Neural progenitor cell (in vitro differentiated cells): Measurements from ENCODE around the gene NOTCH2NLA. TPM values are rescaled to one million over a fixed set of nuclear protein-coding genes. Genes with fewer than 3 reads are reported as not detected.
"Not testable (repeated sequence)": the region's sequence is repeated elsewhere in the genome, so short reads cannot be mapped to it uniquely, and the experiment has no call there.

ENCODE experiments used
- DNase-seq: peaks from one replicate; pipeline ENCODE4 v3.0.0-alpha.2; 2016; ENCODE audit warnings: low spot score
- H2AFZ ChIP-seq: fragments of 200-600 bp; sonication (generic); replicated peaks from 2 replicates; pipeline ENCODE4 v1.6.1; 2016; ENCODE audit warnings: antibody characterized with exemption
- H3F3A ChIP-seq: fragments of 200-600 bp; sonication (generic); 2 replicates; pipeline ENCODE4 v1.6.1; 2016; ENCODE audit warnings: antibody characterized with exemption, low read depth
- H3K27ac ChIP-seq: fragments of 200-600 bp; sonication (generic); 2 replicates; pipeline ENCODE4 v1.5.1; 2016; ENCODE audit warnings: mild to moderate bottlenecking
- H3K27me3 ChIP-seq: fragments of 200-600 bp; sonication (generic); 2 replicates; pipeline ENCODE4 v1.6.1; 2016; ENCODE audit warnings: mild to moderate bottlenecking, moderate library complexity
- H3K36me3 ChIP-seq: fragments of 200-600 bp; sonication (generic); 2 replicates; pipeline ENCODE4 v1.5.1; 2016
- H3K4me1 ChIP-seq: fragments of 200-600 bp; sonication (generic); 2 replicates; pipeline ENCODE4 v1.6.1; 2016; ENCODE audit warnings: mixed run types
- H3K4me2 ChIP-seq: fragments of 200-600 bp; sonication (generic); 2 replicates; pipeline ENCODE4 v1.6.1; 2016
- H3K4me3 ChIP-seq: fragments of 200-600 bp; sonication (generic); 2 replicates; pipeline ENCODE4 v1.5.1; 2016
- H3K79me2 ChIP-seq: fragments of 200-600 bp; sonication (generic); 2 replicates; pipeline ENCODE4 v1.6.1; 2016; ENCODE audit warnings: low read depth
- H3K9ac ChIP-seq: fragments of 200-600 bp; sonication (generic); 2 replicates; pipeline ENCODE4 v1.6.1; 2016
- H3K9me3 ChIP-seq: fragments of 200-600 bp; sonication (generic); 2 replicates; pipeline ENCODE4 v1.5.1; 2016; ENCODE audit warnings: low read depth
- H4K20me1 ChIP-seq: fragments of 200-600 bp; sonication (generic); 2 replicates; pipeline ENCODE4 v1.6.1; 2016; ENCODE audit warnings: low read depth
- H3K27ac Mint-ChIP-seq: 3 replicates; pipeline ENCODE4 v1.8.0; 2021; ENCODE audit warnings: mixed read lengths
- H3K27me3 Mint-ChIP-seq: 2 replicates; pipeline ENCODE4 v1.8.0; 2022; ENCODE audit warnings: low read depth, mild to moderate bottlenecking, inconsistent platforms, moderate library complexity, mixed read lengths; ENCODE audit not compliant: insufficient read depth
- H3K36me3 Mint-ChIP-seq: 3 replicates; pipeline ENCODE4 v1.8.0; 2021; ENCODE audit warnings: mixed read lengths
- H3K4me1 Mint-ChIP-seq: 3 replicates; pipeline ENCODE4 v1.8.0; 2021; ENCODE audit warnings: mixed read lengths
- H3K4me3 Mint-ChIP-seq: 3 replicates; pipeline ENCODE4 v1.8.0; 2021; ENCODE audit warnings: mild to moderate bottlenecking, moderate library complexity, mixed read lengths
- H3K9me3 Mint-ChIP-seq: 3 replicates; pipeline ENCODE4 v1.8.0; 2020; ENCODE audit warnings: mixed read lengths
- total RNA-seq: library from RNA; depleted of rRNA; stranded (reverse); fragments of >200 nt; gene quantifications from 2 replicates; pipeline ENCODE4 v1.2.3, GENCODE V29; 2015; ENCODE audit warnings: low replicate concordance

Gene NOTCH2NLA
- 18.5 and 20.7 TPM in 2 replicates for total RNA-seq

- Histone ChIP-seq H3K4me2 (peak within 1 kb of the TSS; percentile 75), H3K4me3 (peak within 1 kb of the TSS; percentile 54)
- not testable (repeated sequence) for DNase-seq, H3K27me3 ChIP-seq, H3K9me3 ChIP-seq, H3K9ac ChIP-seq, H2AFZ ChIP-seq, H3K4me1 Mint-ChIP-seq, H3F3A ChIP-seq, H3K36me3 ChIP-seq, H3K4me1 ChIP-seq, H3K79me2 ChIP-seq, H3K27ac ChIP-seq, H3K27me3 Mint-ChIP-seq, H3K36me3 Mint-ChIP-seq, H3K27ac Mint-ChIP-seq, H4K20me1 ChIP-seq, H3K9me3 Mint-ChIP-seq
- peak within 1 kb of the TSS; percentile 85 for H3K4me3 Mint-ChIP-seq
Measured at GRCh38 chr1:146228710-146229477, at the start of gene NOTCH2NLA. NOTCH2NLA (minus strand) TSS chr1:146229021; CDS start chr1:146189337, 39,684 bp downstream.

DNA sequence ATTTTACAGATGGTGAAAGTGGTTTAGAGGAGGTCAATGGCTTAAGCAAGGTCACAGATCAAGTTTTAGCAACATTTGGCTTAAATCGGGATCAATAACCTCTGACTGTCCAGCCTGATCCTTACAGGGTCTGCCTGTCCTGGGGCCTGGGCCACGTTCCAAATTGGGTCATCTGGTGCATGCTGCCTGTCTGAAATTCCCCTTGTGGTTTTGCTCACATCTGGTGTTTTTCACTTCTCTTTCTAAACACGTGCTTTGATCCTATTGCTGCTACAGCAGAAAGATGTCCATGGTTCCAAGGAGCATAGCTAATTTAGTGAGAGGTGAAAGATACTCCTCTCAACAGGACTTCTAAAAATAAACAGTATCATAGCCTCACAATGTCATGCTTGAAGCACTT is 49.5 kb upstream of the NOTCH2NLA start:
- not testable (repeated sequence) for H3K27ac Mint-ChIP-seq, H3K4me3 Mint-ChIP-seq, H3K4me1 Mint-ChIP-seq, H3K9ac ChIP-seq, H3F3A ChIP-seq, H3K4me1 ChIP-seq, H3K36me3 ChIP-seq, DNase-seq, H3K9me3 Mint-ChIP-seq, H3K79me2 ChIP-seq, H2AFZ ChIP-seq, H3K27ac ChIP-seq, H3K36me3 Mint-ChIP-seq, H3K27me3 ChIP-seq, H3K27me3 Mint-ChIP-seq, H3K9me3 ChIP-seq, H3K4me3 ChIP-seq, H4K20me1 ChIP-seq, H3K4me2 ChIP-seq

DNA sequence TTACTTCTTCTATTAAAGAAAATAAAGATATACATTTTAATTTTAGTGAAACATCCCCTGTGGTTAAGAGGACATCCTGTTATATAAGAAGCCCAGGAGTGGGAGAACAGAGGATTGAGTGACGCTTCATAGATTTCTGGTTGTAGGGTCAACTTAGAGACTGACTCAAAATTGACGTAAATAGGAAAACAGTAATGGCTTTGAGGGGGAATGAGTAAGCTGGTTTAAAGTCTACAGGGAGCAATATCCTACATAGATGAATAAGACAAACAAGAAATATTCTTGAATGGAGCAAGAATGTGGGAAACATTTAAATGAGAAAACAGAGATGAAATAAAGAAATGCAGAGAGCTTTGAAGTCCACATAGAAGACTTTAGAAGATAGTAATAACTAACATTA is 48.3 kb upstream of the NOTCH2NLA start:
- not testable (repeated sequence) for DNase-seq, H3K27me3 ChIP-seq, H4K20me1 ChIP-seq, H3K27ac ChIP-seq, H3K27ac Mint-ChIP-seq, H3K79me2 ChIP-seq, H3K9me3 Mint-ChIP-seq, H3K27me3 Mint-ChIP-seq, H2AFZ ChIP-seq, H3K36me3 ChIP-seq, H3K9me3 ChIP-seq, H3K4me2 ChIP-seq, H3K4me1 ChIP-seq, H3K36me3 Mint-ChIP-seq, H3F3A ChIP-seq, H3K4me3 Mint-ChIP-seq, H3K4me3 ChIP-seq, H3K4me1 Mint-ChIP-seq, H3K9ac ChIP-seq

DNA sequence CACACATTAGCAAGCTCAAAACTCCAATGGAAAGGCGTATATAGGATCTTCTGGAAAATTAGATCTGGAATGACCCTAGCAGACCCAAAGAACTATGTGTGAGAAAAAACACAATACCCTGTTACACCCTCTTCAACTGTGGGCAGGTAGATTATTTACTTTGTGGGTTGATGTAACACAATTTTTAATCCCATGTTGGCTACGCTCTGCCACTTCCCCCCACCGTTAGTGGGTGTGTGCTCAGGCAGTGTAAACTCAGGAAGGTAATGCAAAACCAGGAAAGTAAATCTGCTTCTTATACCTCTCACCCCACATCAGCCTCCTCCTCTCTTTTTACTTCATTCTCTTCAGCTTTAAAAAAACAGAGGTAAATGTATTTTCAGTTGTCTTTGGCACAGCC is 45.3 kb upstream of the NOTCH2NLA start:
- not testable (repeated sequence) for H3K36me3 ChIP-seq, H3K9ac ChIP-seq, H3K9me3 Mint-ChIP-seq, H3K4me3 ChIP-seq, H3K79me2 ChIP-seq, H2AFZ ChIP-seq, H3K27me3 Mint-ChIP-seq, H3K4me1 Mint-ChIP-seq, H3K27ac Mint-ChIP-seq, H3K27ac ChIP-seq, H3K9me3 ChIP-seq, H4K20me1 ChIP-seq, H3F3A ChIP-seq, H3K36me3 Mint-ChIP-seq, DNase-seq, H3K4me2 ChIP-seq, H3K4me3 Mint-ChIP-seq, H3K4me1 ChIP-seq, H3K27me3 ChIP-seq

DNA sequence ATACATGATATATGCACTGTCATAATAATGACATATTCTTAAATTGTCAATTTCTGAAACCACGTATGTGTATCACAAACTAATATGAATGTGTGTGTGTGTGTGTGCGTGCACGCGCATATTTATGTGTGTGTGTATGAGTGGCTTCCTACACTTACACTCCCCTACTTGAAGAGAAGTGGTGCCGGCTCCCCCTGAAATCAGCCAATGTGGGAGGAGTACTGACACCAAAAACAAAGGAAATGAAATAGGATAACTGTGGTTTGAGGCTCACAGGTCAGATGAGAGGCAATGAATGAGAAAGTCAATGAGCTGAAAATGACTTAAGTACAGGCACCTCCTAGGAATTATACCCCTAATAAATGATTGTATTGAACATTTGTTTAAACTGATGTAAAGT is 44.4 kb upstream of the NOTCH2NLA start:
- H3K9me3 ChIP-seq, H2AFZ ChIP-seq, H3K9ac ChIP-seq, H3K4me2 ChIP-seq, H3K27ac ChIP-seq, H3K79me2 ChIP-seq, H3K4me3 Mint-ChIP-seq, H3K36me3 ChIP-seq, H3F3A ChIP-seq, H4K20me1 ChIP-seq, H3K27me3 Mint-ChIP-seq, H3K4me3 ChIP-seq, DNase-seq, H3K36me3 Mint-ChIP-seq, H3K27ac Mint-ChIP-seq, H3K9me3 Mint-ChIP-seq, H3K27me3 ChIP-seq, H3K4me1 Mint-ChIP-seq, H3K4me1 ChIP-seq: not testable (repeated sequence)

DNA sequence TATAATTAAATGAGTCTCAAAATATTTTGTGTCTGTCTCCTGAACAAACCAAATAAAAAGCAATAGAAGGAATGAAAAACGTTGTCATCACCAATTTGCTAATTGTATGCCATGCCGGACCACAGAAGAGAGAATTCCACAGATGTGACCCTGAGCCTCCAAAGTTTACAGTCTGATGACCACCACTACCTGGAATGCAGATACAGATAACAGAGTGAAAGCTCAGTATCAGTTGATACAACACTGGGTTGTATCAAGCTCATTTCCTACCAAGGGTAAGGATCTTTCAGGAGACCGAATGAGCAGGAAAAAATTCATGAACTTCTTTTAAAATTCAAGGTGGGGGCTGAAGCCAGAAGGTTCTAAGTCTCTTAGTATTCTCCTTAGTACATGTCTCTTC is 43.9 kb upstream of the NOTCH2NLA start:
- not testable (repeated sequence) for H3K4me3 ChIP-seq, H3K9ac ChIP-seq, H3K36me3 Mint-ChIP-seq, H3K9me3 Mint-ChIP-seq, H3K27me3 Mint-ChIP-seq, H3K4me3 Mint-ChIP-seq, H3K27ac Mint-ChIP-seq, H3K4me1 ChIP-seq, H2AFZ ChIP-seq, H3F3A ChIP-seq, DNase-seq, H3K27ac ChIP-seq, H3K9me3 ChIP-seq, H3K4me1 Mint-ChIP-seq, H3K36me3 ChIP-seq, H3K27me3 ChIP-seq, H3K4me2 ChIP-seq, H4K20me1 ChIP-seq, H3K79me2 ChIP-seq

DNA sequence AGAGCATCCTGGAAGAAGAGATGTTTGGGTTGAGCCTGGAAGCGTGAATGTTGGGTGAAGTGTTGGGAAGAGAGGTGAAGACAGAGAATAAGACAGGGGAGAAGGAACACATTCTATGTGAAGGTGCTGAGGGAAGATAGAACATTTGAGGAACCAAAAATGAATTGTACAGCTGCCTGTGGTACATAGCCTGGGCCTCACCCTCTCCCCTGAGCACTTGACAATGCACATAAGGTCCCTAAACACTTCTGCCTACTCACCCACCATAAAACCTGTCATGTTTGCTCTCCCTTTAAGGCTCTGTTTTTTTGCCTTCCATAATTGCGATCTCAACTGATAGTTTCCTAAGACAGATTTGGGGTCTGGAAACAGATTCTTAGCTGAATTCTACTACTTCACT is 43.2 kb upstream of the NOTCH2NLA start:
- not testable (repeated sequence) for H3K36me3 Mint-ChIP-seq, H2AFZ ChIP-seq, H3K4me3 Mint-ChIP-seq, H3K36me3 ChIP-seq, H3K79me2 ChIP-seq, H3K27ac ChIP-seq, H3K4me1 Mint-ChIP-seq, H3K4me1 ChIP-seq, H3K27me3 Mint-ChIP-seq, H3K27ac Mint-ChIP-seq, H4K20me1 ChIP-seq, H3K4me3 ChIP-seq, H3K9me3 Mint-ChIP-seq, DNase-seq, H3K9me3 ChIP-seq, H3K4me2 ChIP-seq, H3F3A ChIP-seq, H3K27me3 ChIP-seq, H3K9ac ChIP-seq

- H3K9me3 ChIP-seq, H3K27me3 Mint-ChIP-seq: not testable (repeated sequence)
Measured at GRCh38 chr1:146270129-146270528, 41.3 kb upstream of the NOTCH2NLA start.

More at GRCh38 chr1:146270129-146270528, 41.3 kb upstream of the NOTCH2NLA start:
- H4K20me1 ChIP-seq, H3K36me3 Mint-ChIP-seq, H3K9ac ChIP-seq, H2AFZ ChIP-seq, H3K4me2 ChIP-seq, H3K79me2 ChIP-seq, H3K27ac Mint-ChIP-seq, H3F3A ChIP-seq, DNase-seq, H3K4me3 ChIP-seq, H3K27me3 ChIP-seq, H3K4me1 Mint-ChIP-seq, H3K27ac ChIP-seq, H3K9me3 Mint-ChIP-seq, H3K4me1 ChIP-seq, H3K4me3 Mint-ChIP-seq, H3K36me3 ChIP-seq: not testable (repeated sequence)
